HG02798 (cell line): ENCODE results near the gene COX19.
"Not testable (repeated sequence)": the region's sequence is repeated elsewhere in the genome, so short reads cannot be mapped to it uniquely, and the experiment has no call there.

Experiments used
- ATAC-seq: cut with Tn5 transposase; IDR thresholded peaks from one replicate; pipeline ENCODE4 v1.9.1; 2021; ENCODE audit warnings: mild to moderate bottlenecking; ENCODE audit not compliant: unreplicated experiment, poor library complexity

COX19 gene

DNA sequence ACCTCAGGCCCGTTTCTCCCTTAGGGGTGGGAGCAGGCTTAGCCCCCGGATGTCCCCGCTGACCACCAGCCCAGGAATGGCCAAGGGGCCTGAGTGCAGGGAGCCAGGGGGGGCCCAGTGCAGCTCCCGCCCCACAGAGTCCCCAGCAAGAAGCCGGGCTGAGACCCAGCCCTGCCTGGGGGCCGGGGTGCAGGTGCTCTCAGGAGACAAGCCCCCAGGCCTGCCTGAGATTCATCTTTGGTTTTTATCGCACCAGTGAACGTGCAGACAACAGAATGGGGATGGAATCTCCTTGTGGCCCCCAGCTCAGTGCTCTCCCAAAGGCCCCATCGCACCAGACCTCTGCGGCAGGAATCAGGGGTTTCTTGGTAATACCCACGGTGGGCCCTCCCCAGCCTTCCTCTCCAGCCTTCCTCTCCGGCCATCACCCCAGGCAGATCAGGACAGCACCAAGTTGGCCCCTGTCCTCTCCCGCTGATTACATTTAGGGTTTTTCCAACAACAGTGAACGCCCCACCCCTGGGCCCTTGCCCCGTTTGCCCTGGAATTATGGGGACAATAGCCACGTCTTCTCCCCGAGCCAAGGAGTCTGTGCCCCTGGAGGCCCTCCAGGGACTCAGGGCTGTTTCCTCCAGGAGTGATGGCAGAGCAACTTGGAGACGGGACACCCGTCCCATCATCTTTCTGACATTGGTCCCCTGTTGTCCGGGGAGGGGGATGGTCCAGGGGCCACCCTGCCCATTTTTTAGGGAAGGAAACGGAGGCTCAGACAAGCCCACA lies 43.3 kb downstream of the COX19 start:
- no peak for ATAC-seq

DNA sequence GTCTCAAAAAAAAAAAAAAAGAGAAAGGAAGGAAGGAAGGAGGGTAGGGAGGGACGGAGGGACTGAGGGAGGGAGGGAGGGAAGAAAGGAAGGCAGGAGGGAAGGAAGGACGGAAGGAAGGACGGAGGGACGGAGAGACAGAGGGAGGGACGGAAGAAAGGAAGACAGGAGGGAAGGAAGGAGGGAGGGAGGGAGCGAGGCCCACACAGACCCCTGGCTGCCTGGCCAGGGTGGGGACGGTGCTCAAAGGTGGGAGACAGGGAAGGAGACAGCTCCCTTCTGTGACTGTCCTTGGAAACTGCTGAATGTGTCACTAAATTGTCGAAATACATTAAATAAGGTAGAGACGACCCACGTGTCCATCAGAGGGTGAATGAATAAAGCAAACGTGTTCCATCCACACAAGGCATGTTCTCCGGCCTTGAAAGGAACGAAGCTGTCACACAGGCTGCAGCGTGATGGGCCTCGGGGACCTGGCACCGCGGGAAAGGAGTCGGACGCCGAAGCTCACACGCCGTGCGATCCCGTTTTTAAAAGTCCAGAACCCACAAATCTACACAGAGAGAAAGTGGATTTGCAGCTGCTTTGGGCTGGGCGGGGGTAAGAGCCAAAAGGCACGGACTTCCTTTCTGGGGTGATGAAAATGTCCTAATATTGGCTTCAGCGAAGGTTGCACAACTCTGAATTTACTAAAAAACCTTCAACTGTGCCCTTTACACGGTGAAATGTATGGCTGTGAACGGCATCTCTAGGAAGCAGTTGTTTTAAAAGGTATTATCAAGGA lies 44.2 kb downstream of the COX19 start:
- ATAC-seq: no peak

DNA sequence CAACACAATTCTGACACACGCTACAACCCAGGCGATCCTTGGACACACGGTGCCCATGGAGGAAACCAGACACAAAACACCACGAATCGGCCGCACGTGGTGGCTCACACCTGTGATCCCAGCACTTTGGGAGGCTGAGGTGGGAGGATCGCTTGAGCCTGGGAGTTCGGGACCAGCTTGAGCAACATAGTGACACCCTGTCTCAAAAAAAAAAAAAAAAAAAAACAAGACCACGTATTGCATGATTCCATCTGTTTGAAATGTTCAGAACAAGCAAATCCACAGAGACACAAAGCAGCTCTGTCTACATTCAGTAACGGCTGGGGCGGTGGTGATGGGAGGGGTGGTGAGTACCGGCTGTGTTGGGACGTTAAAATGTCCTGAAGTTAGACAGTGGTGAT lies 46.0 kb downstream of the COX19 start:
- ATAC-seq: no peak

DNA sequence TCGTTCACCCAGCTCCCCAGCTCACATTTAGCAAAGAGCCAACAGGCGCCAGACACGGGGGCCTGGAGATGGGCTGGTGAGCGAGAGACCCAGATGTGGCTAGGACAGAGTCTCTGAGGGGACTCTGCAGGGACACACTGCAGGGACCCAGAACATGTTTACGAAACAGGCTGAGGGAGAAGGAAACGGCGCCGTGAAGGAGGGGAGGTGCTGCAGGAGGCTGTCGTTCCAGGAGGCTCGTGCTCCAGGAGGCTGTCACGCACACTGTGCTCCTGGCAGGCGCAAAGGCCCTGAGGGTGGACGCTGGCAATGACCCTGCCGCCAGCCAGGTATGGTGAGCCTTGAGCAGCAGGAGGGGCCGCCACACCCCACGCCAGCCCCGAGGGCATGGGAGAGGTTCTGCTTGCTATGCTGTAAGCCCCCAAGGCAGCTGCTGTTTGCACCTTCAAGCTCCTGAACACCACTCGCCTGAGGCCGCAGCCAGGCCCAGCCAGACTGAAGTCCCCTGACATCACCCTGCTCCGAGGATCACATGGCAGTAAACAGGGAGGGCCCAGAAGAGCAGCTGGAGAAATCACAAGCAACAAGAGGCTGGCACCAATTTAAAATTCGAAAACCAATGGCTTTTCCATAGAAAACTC lies 48.2 kb downstream of the COX19 start:
- no peak for ATAC-seq

DNA sequence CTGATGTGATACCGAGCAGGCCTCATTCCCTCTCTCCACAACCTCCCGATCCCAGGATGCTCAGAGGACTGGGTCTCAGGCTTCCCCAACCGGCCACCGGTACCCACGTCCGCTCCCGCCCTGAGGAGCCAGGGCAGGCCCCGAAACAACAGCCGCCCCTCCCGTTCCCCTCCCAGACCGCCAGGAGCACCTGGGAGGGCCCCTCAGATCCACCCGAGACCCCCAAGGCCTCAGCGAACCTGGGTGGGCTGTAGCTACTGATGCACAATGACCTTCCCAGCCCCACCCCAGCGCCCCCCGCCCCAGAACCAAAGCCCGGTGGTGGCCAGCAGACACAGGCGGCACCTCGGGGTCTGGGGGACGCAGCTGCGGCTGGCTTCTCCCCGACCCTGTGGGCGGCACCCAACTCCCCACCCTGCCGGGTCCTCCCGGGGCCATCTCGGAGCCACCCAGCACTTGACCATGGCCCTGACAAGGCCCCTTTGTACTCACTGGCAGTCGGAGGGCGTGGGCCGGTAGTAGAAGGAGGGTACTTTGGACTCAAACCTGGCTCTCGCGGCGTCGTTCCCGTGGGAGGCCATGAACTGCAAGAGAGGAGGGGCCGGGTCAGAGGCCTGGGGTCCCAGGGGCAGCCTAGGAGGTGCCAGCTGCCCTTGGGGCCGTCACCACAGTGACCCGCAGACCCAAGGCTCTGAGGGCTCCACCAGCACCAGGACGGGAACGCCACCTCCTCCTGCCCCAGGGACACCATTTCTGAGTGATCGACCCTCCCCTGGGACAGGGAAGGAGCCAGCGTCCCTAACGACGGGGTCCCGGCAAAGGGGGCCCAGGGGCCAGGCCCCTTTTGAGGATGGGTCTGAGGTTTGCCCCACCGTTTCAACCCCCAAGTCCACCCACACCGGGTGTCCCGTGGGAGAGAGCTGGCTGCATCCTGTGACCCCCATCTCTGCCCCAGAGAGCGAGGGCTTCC lies 49.0 kb downstream of the COX19 start:
- no peak for ATAC-seq

DNA sequence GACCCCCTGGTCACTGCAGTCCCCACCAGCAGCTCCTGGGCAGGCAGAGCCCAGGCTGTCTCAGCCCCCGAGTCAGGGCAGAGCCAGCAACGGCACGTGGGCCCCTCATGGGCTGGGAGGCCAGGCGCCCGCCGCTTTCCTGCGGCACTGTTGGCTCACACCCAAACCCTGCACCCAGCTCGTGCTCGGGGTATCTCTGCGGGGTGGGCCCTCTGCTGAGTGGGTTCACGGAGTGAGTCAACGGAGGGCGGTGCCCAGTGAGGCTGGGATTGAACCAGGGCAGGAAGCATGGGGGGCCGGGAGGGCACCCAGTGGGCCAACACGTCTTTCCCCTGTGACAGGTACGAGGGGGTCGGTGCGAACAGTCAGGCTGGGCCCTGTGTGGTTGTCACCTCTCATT lies 49.7 kb downstream of the COX19 start:
- no peak for ATAC-seq

DNA sequence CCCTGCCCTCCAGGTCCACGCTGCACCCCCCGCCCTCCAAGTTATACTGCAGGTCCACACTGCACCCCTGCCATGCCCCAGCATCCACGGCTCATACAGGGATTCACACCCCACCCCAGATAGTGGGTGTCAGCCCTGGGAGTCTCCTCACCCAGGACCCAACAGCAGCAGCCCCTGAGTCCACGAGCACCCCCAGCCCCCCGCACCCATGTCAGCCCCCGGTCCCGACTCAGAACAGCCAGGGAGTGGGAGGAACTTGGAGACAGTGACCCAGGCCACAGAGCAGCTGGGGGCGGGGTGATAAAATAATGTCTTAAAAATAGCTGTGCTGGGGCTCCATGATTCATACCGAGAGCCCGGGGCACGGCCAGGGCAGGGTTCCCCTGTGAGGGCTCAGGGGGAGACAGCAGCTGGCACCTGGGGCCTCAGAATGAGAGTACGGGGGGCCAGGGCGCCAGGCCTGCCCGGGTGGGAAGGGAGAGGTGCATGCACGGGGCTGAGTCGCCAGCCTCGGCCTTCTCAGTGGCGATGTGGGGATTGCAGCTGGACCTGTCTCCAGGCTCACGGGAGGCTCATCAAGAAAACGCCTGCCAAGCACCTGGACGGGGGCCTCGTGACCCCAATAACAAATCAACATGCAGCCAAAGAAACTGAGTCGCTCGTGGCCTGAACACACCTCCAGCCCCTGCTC lies 50.7 kb downstream of the COX19 start:
- peak; percentile 47 for ATAC-seq

DNA sequence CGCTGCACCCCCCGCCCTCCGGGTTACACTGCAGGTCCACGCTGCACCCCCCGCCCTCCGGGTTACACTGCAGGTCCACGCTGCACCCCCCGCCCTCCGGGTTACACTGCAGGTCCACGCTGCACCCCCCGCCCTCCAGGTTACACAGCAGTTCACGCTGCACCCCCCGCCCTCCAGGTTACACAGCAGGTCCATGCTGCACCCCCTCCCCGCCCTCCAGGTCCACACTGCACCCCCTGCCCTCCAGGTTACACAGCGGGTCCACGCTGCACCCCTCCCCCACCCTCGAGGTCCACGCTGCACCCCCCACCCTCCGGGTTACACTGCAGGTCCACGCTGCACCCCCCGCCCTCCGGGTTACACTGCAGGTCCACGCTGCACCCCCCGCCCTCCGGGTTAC lies 51.3 kb downstream of the COX19 start:
- not testable (repeated sequence) for ATAC-seq

DNA sequence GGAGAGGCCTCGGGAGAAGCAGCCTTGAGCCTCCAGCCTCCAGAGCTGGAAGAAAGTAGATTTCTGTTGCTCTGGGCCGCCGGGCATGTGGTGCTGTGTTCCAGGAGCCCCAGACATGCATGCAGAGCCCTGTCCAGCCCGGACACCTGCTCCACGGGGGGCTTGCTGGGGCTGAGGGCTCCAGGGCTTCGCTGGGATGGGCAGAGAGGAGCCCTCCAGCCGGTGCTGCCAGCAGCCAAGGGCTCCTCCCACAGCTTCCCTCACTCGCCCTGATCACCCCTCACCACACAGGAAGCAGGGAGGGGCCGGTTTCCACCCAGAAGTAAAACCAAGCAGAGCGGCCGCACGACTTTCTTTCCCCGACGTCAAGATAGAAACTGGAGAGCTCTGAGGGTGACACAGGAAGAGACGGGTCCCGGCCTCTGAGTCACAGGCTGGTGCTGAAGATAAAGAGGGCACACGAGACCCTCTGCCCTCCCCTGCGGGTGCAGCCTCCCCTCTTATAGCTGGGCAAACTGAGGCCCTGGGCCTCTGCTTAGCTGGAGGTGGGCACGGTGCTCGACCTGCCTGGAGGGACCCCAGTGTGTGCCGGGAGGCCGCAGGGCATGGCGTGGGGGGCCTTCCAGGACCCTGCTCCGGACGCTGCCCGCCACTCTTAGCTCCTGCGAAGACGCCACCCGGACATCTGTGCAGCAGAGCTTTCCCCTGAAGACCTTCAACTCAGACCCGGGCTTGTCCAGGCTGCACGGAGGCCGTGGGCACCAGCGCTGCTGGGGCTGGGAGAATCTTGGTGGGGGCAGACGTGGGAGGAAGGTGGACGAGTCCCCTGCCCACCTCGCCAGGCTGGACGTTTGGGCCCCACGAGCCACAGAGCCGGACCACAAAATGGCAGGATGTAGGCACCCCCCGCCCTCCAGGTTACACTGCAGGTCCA lies 52.0 kb downstream of the COX19 start:
- ATAC-seq: peak; percentile 81

DNA sequence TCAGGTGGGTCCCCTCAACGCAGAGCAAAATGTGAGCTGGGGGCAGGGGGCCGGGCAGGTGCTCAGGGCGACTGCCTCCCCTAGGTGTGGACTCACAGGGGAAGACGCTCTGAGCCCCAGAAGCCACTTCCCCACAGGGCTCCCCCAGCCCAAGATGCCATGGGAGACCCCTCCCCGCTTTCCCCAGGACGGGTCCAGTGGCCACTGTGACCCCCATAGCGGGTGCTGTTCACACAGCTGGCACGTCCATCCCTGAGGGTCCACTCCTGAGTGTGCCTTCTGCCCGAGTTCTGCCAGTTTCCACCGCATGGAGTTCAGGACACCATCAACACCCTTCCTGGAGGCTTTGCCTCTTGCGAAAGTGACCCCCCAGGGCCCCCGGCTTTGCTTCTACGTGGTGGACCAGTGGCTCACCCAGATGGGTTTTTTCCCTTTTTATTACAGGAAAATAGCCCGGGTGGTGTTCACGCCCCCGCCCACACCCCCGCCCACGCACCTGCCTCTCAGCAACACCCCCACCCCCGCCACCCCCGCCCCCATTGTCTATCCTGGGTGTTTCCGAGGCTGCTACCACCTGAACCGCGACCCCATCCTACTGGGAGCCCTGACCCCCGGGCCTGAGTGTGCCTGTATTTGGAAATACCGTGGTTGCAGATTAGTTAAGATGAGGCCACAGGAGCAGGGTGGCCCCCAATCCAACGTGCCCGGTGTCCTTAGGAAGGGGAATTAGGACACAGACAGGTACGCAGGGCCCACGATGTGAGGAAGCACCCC lies 52.8 kb downstream of the COX19 start:
- ATAC-seq: no peak

DNA sequence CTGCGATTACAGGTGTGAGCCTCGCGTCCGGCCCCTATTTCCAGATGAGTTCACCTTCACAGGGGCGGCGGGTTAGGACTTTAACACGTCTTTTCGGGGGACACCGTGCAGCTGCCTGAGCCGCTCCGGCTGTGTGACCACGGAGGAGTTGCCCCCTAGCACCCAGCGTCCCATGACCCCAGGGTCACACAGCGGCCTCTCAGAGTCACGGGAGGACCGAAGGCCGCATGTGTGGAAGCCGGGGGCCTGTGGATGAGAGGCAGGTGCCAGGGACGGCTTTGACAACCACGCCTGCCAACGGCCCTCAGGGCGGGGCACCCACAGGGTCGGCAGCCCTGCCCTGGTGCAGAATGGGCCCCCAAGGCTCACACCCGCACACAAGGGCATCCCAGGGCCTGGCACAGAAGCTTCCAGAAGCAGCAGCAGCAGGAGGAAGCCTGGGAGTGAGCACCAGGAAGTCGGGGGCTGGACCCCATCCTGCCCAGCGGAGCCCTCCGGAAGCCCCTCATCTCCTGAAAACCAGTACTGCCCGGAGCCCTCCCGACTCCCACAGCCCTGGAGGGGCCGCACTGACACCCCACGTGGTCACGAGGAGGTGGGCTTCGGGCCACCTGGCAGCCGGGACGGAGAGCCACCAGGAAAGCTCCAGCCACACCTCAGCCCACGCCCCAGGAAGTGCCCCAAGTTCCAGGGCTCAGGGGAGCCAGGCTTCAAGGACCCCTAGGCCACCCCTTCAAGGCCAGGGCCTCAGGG lies 53.6 kb downstream of the COX19 start:
- no peak for ATAC-seq

DNA sequence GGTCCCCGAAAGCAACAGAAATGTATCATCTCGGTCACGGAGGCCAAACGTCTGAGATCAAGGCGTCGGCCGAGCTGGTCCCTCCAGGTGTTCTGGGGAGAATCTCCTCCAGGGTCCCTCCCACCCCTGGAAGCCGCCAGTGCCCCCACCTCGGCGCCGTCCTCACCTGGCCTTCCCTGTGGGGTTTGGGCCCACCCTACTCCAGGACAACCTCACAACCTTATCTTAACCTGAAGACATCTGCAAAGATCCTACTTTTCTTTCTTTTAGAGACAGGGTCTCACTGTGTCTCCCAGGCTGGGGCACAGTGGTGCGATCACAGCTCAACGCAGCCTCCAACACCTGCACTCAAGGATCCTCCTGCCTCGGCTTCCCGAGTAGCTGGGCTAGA lies 54.3 kb downstream of the COX19 start:
- ATAC-seq: no peak

DNA sequence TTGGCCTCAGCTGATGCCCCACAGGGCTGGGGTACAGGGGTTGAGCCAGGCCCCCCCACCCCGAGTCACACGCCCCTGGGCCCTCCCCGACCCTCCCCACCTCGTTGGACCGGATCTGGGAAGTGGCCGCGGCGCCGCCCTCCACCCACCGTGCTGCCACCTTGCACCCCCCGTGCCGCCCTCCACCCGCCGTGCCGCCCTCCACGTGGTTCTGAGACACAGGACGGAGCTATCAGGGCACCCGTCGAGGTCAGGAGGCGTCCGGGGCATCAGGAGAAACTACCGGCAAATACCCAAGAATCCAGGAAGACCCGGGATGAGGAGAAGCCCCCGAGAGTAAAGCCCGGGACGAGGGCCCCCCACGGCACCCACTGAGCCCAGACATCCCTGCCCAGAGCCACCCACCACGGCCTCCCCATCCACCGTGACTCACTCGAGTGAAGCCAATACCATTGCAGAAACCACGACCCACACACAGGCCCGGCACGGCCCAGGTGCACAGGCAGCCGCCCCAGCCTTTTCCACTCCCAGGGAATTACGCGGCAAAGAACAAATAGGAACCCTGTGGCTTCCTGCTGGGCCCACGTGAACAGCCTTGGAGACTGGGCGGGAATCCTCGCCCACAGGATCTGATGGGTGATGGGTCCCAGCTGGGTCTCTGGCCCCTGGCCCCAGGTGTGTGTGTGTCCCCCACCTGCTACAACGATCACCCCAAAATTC lies 54.8 kb downstream of the COX19 start:
- no peak for ATAC-seq

DNA sequence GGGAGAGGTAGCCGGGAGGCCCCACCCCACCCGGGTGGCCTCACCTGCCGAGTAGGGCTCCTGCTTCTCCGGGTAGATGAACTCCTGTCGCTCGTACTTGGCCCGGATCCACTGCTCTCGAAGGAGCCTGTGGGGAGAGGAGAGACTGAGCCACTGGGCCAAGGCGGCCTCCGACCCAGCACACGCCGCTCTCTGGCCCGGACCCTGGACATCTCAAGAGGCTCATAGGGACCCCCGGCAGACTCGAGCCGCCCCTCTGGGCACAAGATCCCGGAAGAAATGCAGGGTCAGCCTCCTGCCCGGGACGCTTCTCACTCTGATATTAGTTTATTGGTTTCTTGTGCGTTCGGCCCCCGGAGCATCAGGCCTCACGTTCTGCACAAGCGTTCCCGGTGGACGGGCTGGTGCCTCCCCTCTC lies 55.4 kb downstream of the COX19 start:
- no peak for ATAC-seq

DNA sequence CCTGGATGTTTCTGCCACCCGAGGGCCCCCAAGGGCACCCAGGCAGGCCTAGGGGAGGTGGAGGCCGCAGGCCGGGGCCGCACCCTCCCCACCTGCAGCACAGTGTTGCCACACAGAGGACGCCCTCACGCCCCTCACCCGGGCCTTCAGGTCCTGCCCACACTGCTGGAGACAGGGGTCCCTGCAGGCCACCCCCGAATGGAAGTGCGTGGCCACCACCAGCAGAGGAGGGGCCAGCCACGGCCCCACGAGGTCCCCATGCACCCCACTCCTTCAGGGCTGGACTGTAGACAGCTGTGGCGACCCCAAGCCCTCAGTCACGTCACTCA lies 56.3 kb downstream of the COX19 start:
- no peak for ATAC-seq

DNA sequence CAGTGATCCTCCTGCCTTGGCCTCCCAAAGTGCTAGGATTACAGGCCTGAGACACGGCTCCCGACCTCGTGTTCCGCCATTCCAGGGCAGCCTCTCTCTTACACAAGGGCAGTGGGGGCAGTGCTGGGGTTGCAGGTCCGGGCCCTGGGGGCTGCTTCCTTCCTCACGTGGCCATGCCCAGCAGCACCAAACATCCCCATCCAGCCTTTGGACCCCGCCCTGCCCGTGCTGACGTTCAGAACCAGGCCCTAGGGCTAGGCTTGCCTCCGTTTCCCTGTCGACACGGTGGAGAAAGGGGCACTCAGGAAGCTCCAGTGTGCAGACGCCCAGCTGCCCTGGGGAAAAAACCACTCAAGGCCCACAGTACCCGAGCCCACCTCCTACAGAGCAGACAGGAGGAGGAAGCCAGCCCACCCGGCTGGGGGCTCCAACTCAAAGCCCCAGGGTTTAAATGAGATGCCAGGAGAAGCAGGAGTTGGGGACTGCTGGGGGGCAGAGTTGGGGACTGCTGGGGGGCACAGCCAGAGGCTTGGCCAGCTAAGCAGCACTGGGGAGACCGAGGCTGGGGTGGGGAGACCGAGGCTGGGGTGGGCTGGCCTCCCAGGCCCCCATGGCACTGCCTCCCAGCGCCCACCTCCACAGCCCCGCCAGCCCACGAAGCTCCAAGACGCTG lies 56.8 kb downstream of the COX19 start:
- no peak for ATAC-seq
